RKO (cell line): Measurements from ENCODE around the gene F11R.
A peak's percentile ranks its signal among the peaks of the same experiment; 100 is the strongest.
"Not testable (repeated sequence)": the region's sequence is repeated elsewhere in the genome, so short reads cannot be mapped to it uniquely, and the experiment has no call there.

Experiments
- DNase-seq: peaks from one replicate; pipeline ENCODE4 v3.0.0-alpha.2; 2016; ENCODE audit warnings: low spot score

F11R gene

DNA sequence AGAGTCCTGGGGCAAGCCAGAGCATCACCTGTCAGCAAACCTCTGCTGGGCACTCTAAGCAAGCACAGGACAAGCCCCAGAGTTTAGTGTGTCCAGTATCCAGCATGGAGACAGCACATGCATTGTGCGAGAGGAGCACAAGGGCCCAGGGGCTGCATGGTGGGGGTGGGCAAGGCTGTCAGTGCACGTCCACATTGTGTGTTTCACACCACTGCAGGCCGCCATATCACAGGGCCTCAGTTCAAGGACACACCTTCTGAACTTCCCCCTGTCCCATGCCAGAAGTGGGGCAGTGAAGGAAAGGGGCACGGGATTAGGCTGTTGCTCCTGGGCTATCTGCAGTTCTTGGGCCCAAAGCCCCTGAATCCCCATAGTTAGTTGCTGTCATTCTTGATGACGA lies 18.6 kb upstream of the F11R start:
- DNase-seq: no peak

DNA sequence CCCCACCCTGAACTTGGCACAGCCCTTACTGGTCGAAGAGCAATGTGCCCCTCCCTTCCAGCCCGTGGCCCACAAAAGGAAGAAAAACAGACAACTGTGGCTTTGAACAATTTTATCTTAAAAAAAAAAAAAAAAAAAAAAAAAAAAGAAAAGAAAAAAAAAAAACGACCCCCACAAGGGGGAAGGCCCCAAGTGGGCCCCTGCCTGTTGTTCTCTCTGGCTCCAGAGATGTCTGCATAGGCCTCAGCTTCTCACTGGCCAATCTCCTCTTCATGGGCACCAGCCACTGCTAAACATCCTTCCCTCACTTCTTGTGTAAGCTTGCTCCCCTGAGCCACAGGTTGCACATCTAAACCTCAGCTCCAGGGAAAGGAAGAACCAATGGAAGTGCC lies 18.2 kb upstream of the F11R start:
- DNase-seq: no peak

DNA sequence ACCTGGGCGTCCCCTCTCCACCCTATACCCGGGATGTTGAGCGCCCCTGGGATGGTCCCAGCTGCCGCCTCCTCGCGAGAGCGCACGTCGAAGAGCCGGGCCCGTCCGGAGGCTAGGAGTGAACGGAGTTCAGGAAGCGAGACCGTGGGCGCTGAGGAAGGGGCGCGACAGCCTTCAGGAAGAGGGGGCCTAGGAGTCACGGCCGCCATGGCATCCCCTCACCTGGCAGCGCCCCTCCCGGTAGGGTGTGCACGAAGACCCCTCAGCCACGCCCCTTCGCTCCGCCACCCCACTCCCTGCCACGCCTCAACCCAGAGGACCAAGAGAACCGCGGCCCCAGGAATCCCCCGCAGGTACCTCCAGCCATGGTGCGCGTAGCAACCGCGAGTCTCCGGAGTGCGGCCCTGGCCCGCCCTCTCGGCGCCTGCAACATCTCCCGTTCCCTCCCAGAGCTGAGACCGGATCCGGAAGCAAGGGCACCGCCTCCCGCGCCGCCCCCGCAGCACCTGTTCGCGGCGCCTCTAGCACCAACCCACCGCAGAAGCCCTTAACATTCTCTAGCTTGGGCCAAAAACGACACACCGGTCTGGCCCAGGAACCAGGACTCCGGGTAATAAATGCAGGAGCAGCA lies 17.7 kb upstream of the F11R start, which contains the start of gene TSTD1:
TSTD1 (minus strand) TSS at position 442 of the 631 bp plus-strand sequence; CDS start at position 367, 75 bp downstream.
- DNase-seq: peak; percentile 76

GRCh38 chr1:161037661-161038522 lies 16.9 kb upstream of the F11R start:
- DNase-seq: no peak

DNA sequence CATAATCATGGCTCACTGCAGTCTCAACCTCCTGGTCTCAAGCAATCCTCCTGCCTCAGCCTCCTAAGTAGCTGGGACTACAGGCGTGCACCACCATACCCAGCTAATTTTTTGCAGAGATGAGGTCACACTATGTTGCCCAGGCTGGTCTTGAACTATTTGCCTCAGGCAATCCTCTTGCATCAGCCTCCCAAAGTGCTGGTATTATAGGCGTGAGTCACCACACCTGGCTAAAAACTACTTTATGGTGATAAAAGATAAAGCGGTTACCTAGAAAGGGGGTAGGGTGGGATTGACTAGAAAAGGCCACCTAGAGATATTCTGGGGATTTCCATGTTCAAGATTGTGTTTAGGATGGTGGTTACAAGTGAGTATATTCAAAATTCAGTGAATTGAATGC lies 12.8 kb upstream of the F11R start:
- DNase-seq: no peak

GRCh38 chr1:161032409-161032808 lies 11.5 kb upstream of the F11R start:
- DNase-seq: no peak

DNA sequence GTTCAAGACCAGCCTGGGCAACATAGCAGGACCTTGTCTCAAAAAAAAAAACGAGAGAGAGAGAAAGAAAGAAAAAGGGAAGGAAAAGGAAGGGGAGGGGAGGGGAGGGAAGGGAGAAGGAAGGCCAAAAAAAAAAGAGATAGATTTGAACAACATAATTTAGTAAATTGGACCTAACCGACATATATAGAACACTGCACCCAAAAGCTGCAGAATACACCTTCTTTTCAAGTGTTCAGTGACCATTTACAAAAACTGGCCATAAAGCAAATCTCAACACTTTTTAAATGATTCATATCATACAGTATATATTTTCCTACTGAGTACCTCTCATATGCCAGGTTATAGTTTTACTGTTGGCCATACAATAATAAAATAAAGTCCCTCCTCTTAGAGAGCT lies 10.9 kb upstream of the F11R start:
- DNase-seq: no peak

DNA sequence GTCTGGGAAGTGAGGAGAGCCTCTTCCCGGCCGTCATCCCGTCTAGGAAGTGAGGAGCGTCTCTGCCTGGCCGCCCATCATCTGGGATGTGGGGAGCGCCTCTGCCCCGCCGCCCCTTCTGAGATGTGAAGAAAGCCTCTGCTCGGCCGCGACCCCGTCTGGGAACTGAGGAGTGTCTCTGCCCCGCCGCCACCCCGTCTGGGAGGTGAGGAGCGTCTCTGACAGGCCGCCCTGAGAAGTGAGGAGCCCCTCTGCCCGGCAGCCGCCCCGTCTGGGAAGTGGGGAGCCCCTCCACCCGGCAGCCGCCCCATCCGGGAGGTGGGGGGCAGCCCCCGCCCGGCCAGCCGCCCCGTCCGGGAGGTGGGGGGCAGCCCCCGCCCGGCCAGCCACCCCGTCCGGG lies 8.5 kb upstream of the F11R start:
- not testable (repeated sequence) for DNase-seq

GRCh38 chr1:161026954-161027353 lies 6.0 kb upstream of the F11R start:
- not testable (repeated sequence) for DNase-seq

- DNase-seq: not testable (repeated sequence)
These were observed 1.5 kb upstream of the F11R start for GRCh38 chr1:161022432-161022831.

GRCh38 chr1:161021970-161022353 lies 1.0 kb upstream of the F11R start:
- DNase-seq: no peak

GRCh38 chr1:161021165-161021969 lies 415 bp upstream of the F11R start:
- peak; percentile 42 for DNase-seq

DNA sequence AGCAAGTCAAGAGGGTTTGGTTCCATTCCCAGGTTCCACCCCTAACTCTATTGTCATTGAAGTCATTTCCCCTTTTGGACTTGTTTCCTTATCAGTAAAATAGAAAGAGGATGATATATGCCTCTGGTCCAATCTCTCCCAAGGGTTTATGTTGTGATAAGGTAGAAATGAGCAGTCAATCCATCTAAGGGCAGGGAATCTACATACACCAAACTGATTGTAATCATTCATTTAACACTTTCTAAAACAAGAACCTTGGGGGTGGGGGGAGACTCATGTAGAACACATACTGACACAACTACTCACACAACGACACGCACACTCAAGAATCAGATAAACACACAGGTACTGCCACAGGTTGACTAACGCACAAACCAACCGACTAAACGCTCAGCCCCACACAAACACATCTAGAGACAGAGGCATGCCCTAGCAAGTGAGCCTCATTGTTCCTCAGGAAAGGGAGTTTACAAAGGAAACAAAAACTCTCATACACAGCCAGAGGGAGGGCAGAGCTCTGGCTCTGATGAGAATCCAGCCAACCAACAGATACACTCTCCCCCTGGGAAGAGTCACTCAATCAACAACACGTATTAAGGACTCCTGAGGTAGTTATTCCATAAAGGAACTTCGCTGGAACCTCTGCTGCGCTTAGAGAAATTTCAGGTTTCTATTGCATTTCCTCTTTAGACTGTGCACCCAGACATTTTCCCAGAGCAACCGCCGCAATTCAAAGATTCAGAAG lies 1.0 kb downstream of the F11R start:
- DNase-seq: no peak

GRCh38 chr1:161019111-161019660 lies 1.8 kb downstream of the F11R start:
- DNase-seq: not testable (repeated sequence)

- no peak for DNase-seq
These were observed 2.4 kb downstream of the F11R start for GRCh38 chr1:161018631-161018930.

DNA sequence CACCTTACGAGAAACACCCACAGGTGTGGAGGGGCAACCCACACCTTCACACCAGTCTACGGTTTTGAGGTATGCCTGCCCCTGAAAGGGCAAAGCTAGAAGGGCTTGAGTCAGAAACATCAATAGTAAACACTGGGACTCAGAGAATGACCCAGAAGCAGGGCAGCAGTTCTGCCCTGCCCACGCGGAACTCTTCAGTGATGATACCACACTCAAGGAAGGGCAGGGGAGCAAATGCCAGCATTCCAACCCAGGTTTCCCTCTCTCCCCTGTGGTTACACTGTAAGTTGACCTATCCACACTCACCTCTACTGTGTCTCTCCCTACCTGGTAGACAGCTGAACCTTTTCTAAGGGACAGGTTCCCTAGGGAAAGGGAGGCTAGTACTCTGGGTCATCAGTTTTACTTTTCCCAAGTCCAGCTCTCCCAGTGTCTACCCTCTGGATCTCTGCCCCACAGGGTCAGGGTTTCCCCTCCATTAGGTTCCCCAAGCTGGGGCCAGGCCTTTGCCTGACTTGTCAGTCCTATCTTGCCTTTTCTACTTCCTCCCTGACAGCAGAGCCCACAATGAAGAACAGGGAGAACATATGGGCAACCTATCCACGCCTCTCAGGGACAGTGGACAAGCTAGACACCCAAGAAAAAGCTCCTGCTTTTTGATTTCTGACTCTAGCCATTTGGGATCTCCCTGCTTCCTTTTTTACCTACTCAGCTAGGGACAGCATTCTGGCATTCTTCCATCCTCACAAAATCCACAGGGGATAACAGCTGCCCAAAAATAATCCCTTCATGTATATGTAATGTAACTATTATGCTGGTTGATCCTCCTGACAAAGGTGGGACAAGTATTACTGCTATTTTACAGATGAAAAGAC lies 3.0 kb downstream of the F11R start:
- no peak for DNase-seq

DNA sequence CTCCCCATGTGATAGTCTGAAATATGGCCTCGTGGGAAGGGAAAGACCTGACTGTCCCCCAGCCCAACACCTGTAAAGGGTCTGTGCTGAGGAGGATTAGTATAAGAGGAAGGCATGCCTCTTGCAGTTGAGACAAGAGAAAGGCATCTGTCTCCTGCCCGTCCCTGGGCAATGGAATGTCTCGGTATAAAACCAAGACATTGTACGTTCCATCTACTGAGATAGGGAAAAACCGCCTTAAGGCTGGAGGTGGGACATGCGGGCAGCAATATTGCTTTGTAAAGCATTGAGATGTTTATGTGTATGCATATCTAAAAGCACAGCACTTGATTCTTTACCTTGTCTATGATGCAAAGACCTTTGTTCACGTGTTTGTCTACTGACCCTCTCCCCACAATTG lies 3.8 kb downstream of the F11R start:
- DNase-seq: not testable (repeated sequence)

GRCh38 chr1:161016683-161017082 lies 4.3 kb downstream of the F11R start:
- DNase-seq: not testable (repeated sequence)

DNA sequence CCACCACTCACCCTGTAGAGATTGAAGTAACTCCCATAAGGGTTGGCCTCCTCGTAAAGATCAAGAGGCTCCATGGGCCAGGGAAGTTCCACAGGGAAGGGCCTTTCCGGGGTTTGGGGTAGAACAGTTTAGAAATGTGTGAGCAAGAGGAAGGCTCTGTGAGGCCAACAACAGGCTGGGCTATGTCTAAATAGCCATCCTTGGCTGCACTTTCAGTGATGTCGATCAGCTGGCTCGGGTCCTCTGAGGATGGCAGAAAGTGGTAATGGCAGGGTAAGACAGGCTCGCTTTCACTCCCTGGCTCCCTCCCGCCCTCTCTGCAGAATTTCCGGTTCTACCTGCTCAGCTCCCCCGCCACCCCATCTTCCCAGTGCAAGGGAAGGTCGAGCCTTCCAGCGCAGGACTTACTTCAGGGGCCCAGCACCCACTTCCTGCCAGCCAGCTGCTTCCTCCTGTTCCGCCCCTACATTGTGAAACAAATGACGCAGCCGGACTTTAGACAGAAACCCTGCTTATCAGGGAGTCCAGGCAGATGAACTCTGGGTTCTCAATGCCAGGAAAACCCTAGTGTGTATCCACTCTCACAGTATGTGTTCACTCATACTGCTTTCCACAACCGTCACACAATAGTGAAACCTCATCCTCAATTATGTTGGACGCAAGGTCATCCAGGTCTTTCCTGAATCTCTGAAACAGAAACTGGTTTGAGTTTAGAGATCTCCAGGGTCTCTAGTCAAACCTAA lies 7.3 kb downstream of the F11R start:
- DNase-seq: no peak

DNA sequence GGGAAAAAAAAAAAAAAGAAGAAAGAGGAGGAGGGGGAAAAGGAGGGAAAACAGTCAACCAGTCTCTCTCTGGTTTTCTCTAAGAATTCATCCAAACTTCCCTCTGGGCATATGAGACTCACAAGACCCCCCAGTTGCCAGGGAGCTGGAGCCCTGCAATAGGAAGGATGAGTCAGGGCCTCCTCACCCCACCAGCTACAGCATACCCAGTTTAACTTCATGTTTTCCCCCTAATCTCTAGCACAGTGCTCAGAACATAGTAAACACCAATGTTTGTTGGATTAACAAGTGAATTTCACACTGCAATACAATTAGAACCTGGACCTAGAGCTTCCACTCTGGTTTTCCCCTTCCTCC lies 7.8 kb downstream of the F11R start:
- no peak for DNase-seq
